LHCN-M2 (cell line): ENCODE data around the gene CDRT4. TPM values are rescaled to one million over a fixed set of nuclear protein-coding genes. Genes with fewer than 3 reads are reported as not detected.
A peak's percentile ranks its signal among the peaks of the same experiment; 100 is the strongest.

Experiments
- DNase-seq: peaks from one replicate; pipeline ENCODE4 v3.0.0-alpha.2; 2012; ENCODE audit warnings: low read depth
- total RNA-seq: library from RNA; depleted of rRNA; stranded (reverse); fragments of >200 nt; gene quantifications from 2 replicates; pipeline ENCODE4 v1.2.3, GENCODE V29; 2014; rRNA removed

CDRT4 gene
- total RNA-seq, 1 experiment from 2014 or later = not detected

DNA sequence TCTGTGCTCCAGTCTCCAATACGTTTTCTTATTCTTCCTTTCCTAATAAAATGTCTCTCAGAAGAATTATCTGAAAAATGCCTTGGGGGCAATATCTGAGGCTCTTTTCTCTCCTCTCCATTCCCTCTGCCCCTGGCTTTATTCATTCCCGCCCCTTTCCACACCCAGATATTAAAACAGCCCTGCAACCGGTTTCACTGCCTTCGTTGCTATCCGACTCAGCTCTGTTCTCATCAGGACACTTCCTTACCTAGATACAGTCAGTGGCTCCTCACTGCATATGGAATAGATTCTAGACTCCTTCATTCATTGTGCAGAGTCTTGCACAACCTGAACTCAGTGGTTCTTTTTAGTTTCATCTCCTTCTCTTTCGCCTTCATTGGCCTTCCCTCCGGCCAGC, 74.0 kb downstream of the CDRT4 start:
- DNase-seq = no peak

DNA sequence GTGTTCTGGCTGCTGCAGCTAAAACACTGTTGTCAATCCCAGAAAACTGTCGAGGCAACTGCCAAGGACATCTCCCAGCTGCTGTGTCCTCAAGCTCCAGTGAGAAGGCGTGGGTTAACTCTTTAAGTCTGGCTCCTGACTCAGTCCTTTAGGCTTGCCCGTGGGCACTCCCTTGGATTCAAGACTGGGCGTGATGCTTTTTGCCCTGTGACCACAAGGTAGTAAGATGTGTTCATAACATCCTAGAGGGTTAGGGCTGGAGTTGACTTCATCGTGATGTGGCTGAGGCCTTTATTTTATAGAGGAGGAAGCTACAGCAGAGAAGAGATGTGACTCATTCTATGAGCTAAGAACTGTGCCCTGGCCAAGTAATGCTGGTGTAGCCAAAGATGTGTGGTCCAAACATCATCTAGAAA, 75.1 kb downstream of the CDRT4 start:
- DNase-seq = peak; percentile 93

DNA sequence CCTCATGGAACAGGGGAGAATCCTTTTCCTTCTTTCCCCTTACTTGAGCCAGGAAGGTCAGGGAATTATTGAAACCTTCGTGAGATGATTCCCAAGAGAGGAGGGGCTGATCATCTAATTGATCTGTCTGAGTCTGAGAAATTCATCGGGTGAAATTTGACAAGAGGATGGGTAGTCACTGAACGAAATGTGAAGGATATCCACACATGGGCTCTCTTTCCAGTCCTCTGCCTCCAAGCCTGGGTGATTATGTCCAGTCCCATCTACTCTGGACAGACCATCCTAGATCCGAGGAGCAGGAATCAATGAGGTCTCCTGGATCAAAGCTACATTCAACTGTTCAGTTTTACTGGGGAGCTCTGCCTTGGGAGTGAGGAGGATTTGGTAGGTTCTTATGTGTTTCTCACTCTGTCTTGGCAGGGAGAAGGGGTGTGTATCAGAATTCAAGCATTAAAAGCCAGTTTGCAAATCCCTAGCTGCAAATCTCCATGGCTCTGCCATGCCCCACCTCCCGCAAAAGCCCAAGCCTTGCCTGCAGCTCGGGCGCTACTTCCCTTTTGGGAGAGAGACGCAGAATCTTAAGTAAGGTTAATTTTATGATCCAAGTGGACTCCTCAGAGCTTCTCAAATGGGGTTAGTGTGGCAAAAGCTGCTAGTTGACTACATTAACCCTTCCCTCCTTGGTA, 78.9 kb downstream of the CDRT4 start:
- no peak for DNase-seq

DNA sequence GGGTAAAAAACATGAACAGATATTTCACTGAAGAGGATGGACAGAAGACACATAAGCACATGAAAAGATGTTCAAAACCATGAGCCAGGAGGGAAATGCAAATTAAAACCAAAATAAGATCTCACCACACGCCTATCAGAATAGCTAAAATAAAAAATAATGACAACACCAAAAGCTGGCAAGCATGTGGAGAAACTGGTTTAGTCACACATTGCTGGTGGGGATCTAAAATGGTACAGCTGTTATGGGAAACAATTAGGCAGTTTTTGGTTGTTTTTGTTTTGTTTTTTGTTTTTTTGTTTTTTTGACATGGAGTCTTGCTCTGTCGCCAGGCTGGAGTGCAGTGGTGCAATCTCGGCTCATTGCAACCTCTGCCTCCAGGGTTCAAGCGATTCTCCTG, 81.3 kb downstream of the CDRT4 start:
- DNase-seq = no peak

Other genes with a start within 250 kb of the CDRT4 start
- 23.6 and 26.4 TPM in 2 replicates for gene PMP22, start 202.3 kb downstream of the CDRT4 start, total RNA-seq
- gene TEKT3, start 126.0 kb downstream of the CDRT4 start, total RNA-seq = 0.06 TPM in 1 of 2 replicates, not detected in the other
- 8.5 and 10.8 TPM in 2 replicates for gene TVP23C, start 95.9 kb upstream of the CDRT4 start, total RNA-seq
- gene FBXW10B, start 152.1 kb upstream of the CDRT4 start, total RNA-seq = 0.83 and 1.1 TPM in 2 replicates
- gene TRIM16, start 216.7 kb upstream of the CDRT4 start, total RNA-seq = 48.5 TPM in 2 replicates
- 32.4 and 44.3 TPM in 2 replicates for gene ZNF286A, start 232.1 kb upstream of the CDRT4 start, total RNA-seq